Neural crest cell (in vitro differentiated cells): ENCODE data around the gene AUTS2. TPM values are rescaled to one million over a fixed set of nuclear protein-coding genes. Genes with fewer than 3 reads are reported as not detected.
A peak's percentile ranks its signal among the peaks of the same experiment; 100 is the strongest.

Experiments
- DNase-seq: peaks from one replicate; pipeline ENCODE4 v3.0.0; 2021; ENCODE audit warnings: low read depth, mixed read lengths, low spot score
- H3K27ac Mint-ChIP-seq: one replicate; pipeline ENCODE4 v1.8.0; 2021; ENCODE audit warnings: mild to moderate bottlenecking, mixed read lengths; ENCODE audit not compliant: unreplicated experiment
- H3K27me3 Mint-ChIP-seq: 2 replicates; pipeline ENCODE4 v1.8.0; 2021; ENCODE audit warnings: low read depth, mild to moderate bottlenecking, mixed read lengths
- H3K36me3 Mint-ChIP-seq: 2 replicates; pipeline ENCODE4 v1.8.0; 2021; ENCODE audit warnings: low read depth, mild to moderate bottlenecking, mixed read lengths
- H3K4me1 Mint-ChIP-seq: 2 replicates; pipeline ENCODE4 v1.8.0; 2021; ENCODE audit warnings: mixed read lengths
- H3K4me3 Mint-ChIP-seq: one replicate; pipeline ENCODE4 v1.8.0; 2021; ENCODE audit warnings: mild to moderate bottlenecking, mixed read lengths
- H3K9me3 Mint-ChIP-seq: 2 replicates; pipeline ENCODE4 v1.8.0; 2021; ENCODE audit warnings: mixed read lengths
- CTCF ChIP-seq: fragments of 200-600 bp; sonication (generic); conservative IDR thresholded peaks from 2 replicates; pipeline ENCODE4 v1.5.0; 2021; ENCODE audit warnings: antibody characterized with exemption, mild to moderate bottlenecking
- total RNA-seq: library from RNA; stranded (reverse); gene quantifications from 2 replicates; pipeline ENCODE4 v1.2.1, GENCODE V29; 2021

The AUTS2 gene
- total RNA-seq, 1 donor from 2014 or later = 152 TPM

GRCh38 chr7:70458745-70459144, 860.5 kb downstream of the AUTS2 start:
- peak overlapping the region; percentile 7 for H3K27ac Mint-ChIP-seq
- H3K27me3 Mint-ChIP-seq = no peaks in the 10 kb centered on the region
- no peaks in the 10 kb centered on the region for H3K36me3 Mint-ChIP-seq
- H3K4me1 Mint-ChIP-seq = peaks cover 22% of the 10 kb centered on the region
- TF ChIP-seq CTCF = no peak
- DNase-seq = no peak
- H3K9me3 Mint-ChIP-seq = no peaks in the 10 kb centered on the region
- peak overlapping the region; percentile 16 for H3K4me3 Mint-ChIP-seq

DNA sequence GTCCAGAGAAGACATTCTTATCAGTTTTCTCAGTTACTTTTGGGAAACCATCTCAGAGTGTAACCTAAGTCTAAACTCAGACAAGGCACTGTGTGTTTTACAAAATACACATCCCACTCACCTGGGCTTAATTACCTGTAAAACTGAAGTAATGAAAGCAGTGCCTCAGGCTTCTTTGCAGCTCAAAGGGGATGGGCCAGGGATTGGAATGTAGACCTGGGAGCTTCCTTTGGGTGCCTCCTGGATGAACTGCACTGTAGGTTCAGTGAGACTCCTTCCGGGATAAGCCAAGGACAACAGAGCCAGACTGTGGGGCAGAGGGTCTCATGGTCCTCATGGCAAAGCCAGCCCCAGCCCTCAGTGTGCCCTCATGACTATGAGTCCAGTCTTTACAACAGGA, 861.3 kb downstream of the AUTS2 start:
- no peak for DNase-seq
- Mint-ChIP-seq H3K4me1 (peaks cover 22% of the 10 kb centered on the region), H3K36me3 (no peaks in the 10 kb centered on the region), H3K4me3 (no peak overlapping the region), H3K27ac (no peak overlapping the region), H3K27me3 (no peaks in the 10 kb centered on the region), H3K9me3 (no peaks in the 10 kb centered on the region)
- TF ChIP-seq CTCF = no peak

- H3K4me3 Mint-ChIP-seq = no peak overlapping the region
- H3K4me1 Mint-ChIP-seq = peaks cover 22% of the 10 kb centered on the region
- H3K27ac Mint-ChIP-seq = no peak overlapping the region
- H3K9me3 Mint-ChIP-seq = no peaks in the 10 kb centered on the region
- H3K27me3 Mint-ChIP-seq = no peaks in the 10 kb centered on the region
- H3K36me3 Mint-ChIP-seq = no peaks in the 10 kb centered on the region
- no peak for DNase-seq
- no peak for TF ChIP-seq CTCF
Observed at GRCh38 chr7:70460071-70460470, 861.8 kb downstream of the AUTS2 start.

- Mint-ChIP-seq H3K27me3 (no peaks in the 10 kb centered on the region), H3K4me3 (no peak overlapping the region), H3K36me3 (no peaks in the 10 kb centered on the region), H3K9me3 (no peaks in the 10 kb centered on the region), H3K4me1 (peaks cover 22% of the 10 kb centered on the region), H3K27ac (no peak overlapping the region)
- no peak for DNase-seq
- no peak for TF ChIP-seq CTCF
Observed at GRCh38 chr7:70460562-70460961, 862.3 kb downstream of the AUTS2 start.

DNA sequence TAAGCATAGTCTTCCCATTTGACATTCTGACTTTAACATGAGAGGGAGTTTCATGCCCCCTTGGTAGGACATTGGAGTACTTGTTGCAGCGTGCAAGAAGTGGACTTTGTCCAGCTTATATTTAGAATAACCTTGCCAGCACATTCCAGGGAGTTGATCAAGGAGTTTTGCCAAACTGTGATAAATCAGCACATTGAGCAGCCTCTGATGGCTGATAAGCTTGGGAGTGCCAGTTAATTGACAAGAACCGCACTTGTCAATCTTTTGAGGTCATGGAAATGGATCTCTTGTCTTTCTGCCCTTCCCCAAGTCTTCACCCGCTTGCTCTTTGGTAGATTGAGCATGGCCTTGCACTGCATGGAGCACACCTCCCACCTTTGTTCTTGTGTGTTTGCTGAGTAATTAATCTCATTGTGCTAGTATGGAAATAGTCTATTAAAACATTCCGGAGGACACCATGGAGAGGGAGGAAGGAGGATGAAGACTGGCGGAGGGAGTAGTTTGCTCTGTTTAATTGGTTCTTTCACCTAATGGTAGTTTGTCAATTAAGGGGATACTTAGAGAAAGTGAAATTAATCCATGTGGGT, 865.2 kb downstream of the AUTS2 start:
- H3K4me3 Mint-ChIP-seq = no peak overlapping the region
- no peaks in the 10 kb centered on the region for H3K27me3 Mint-ChIP-seq
- no peak for DNase-seq
- peaks cover 3% of the 10 kb centered on the region for H3K36me3 Mint-ChIP-seq
- TF ChIP-seq CTCF = no peak
- H3K27ac Mint-ChIP-seq = no peak overlapping the region
- H3K4me1 Mint-ChIP-seq = peaks cover 8% of the 10 kb centered on the region
- no peaks in the 10 kb centered on the region for H3K9me3 Mint-ChIP-seq
